ENCODE measurements around the gene CDC37. TPM values are rescaled to one million over a fixed set of nuclear protein-coding genes. Genes with fewer than 3 reads are reported as not detected.

The CDC37 gene
- total and polyA plus RNA-seq, 2 of the 4 experiments (the other 2 are of a cell fraction) = 209 to 650 TPM

- no peak overlapping the region for H4K91ac ChIP-seq (ENCODE audit: insufficient read depth, low read depth, low read length)
- H3K4me2 ChIP-seq (ENCODE audit: low read depth, low read length) = no peak overlapping the region
- dilution Hi-C loops (cut with HindIII; ENCODE audit: low sequenced_read_pairs, unreplicated experiment) (no loop called here), intact Hi-C loops (cut with micrococcal nuclease) (no loop called here), in situ Hi-C loops (cut with MboI; ENCODE audit: low sequenced_read_pairs) (no loop called here)
- no peaks in the 10 kb centered on the region for H3K4me1 ChIP-seq (ENCODE audit: control insufficient read depth, insufficient read depth, low read length)
- H3K79me1 ChIP-seq (ENCODE audit: low read depth in 1 of 2, low read length in 2 of 2) = peaks cover 8 to 21% of the 10 kb centered on the region in 2 experiments; a peak in 3 of 4 replicates
- no peak overlapping the region for H3K14ac ChIP-seq (replicated peaks; ENCODE audit: low read depth, low read length)
- no TSS peak for BruUV-seq (replicated peaks)
- no peak overlapping the region for H3K27ac ChIP-seq (ENCODE audit: insufficient read depth, low read length)
- H3K4me3 ChIP-seq (ENCODE audit: insufficient read depth, low read depth, low read length) = no peak overlapping the region
- no peak for TF ChIP-seq RAD21 (IDR thresholded peaks at IDR 0.05; ENCODE audit: low read length)
- TF ChIP-seq SMC3 (IDR thresholded peaks at IDR 0.05; ENCODE audit: low read depth, low read length) = no peak
- TF ChIP-seq MAZ (IDR thresholded peaks at IDR 0.05; ENCODE audit: borderline replicate concordance, low read depth, low read length) = no peak
- no peak for TF ChIP-seq CTCF (conservative IDR thresholded peaks at IDR 0.05; ENCODE audit: low read depth, low read length)
- TF ChIP-seq MXI1 (IDR thresholded peaks at IDR 0.05; ENCODE audit: borderline replicate concordance, low read depth, low read length) = no peak
- no peak for TF ChIP-seq ELK1 (IDR thresholded peaks at IDR 0.05; ENCODE audit: borderline replicate concordance, low read depth, low read length)
- no peak for TF ChIP-seq BHLHE40 (IDR thresholded peaks at IDR 0.05; ENCODE audit: low read depth, low read length)
- no peak for TF ChIP-seq CEBPB (IDR thresholded peaks at IDR 0.05; ENCODE audit: low read depth, low read length)
- TF ChIP-seq POLR2A (IDR thresholded peaks at IDR 0.05; ENCODE audit: low read depth, low read length) = no peak
- TF ChIP-seq NFE2L2 (IDR thresholded peaks at IDR 0.05; ENCODE audit: low read depth, low read length) = no peak
- no peak for TF ChIP-seq RCOR1 (IDR thresholded peaks at IDR 0.05; ENCODE audit: insufficient replicate concordance, low read length)
- TF ChIP-seq RFX5 (IDR thresholded peaks at IDR 0.05; ENCODE audit: low read depth, low read length) = no peak
- no peak for TF ChIP-seq USF2 (IDR thresholded peaks at IDR 0.05; ENCODE audit: low read depth, low read length)
- no peak for TF ChIP-seq FOS (IDR thresholded peaks at IDR 0.05; ENCODE audit: low read depth, low read length)
- no peak for TF ChIP-seq CHD1 (IDR thresholded peaks at IDR 0.05; ENCODE audit: low read depth, low read length)
- no peak for TF ChIP-seq MAFK (IDR thresholded peaks at IDR 0.05; ENCODE audit: low read depth, low read length)
- H3K36me3 ChIP-seq (ENCODE audit: control insufficient read depth, insufficient read depth, low read length) = peaks cover 3% of the 10 kb centered on the region
- no peak overlapping the region for H2BK20ac ChIP-seq (ENCODE audit: low read depth, low read length)
- H3K56ac ChIP-seq (ENCODE audit: extremely low read depth, insufficient read depth, low read length) = no peak overlapping the region
- ATAC-seq (ENCODE audit: low read depth) (no peak), DNase-seq (no peak)
- H2AFZ ChIP-seq (replicated peaks; ENCODE audit: low read length, poor library complexity) = no peak overlapping the region
- no peak overlapping the region for H2BK5ac ChIP-seq (ENCODE audit: low read depth, low read length, poor library complexity, severe bottlenecking)
- H2AK9ac ChIP-seq (replicated peaks; ENCODE audit: low read depth, low read length, poor library complexity) = no peak overlapping the region
- H4K20me1 ChIP-seq (ENCODE audit: insufficient read depth, low read length) = no peaks in the 10 kb centered on the region; the same call in 1 of the 2 replicates
- no CpG with 5 or more reads among the region's 3 CpGs for WGBS, 2 experiments (ENCODE audit: extremely low coverage in 2 of 2, insufficient read length in 1 of 2)
- ChIA-PET POLR2A (ENCODE audit: unreplicated experiment) (no interaction called here), CTCF (no interaction called here)
- H3K18ac ChIP-seq (ENCODE audit: low read depth, low read length) = no peak overlapping the region
- no peaks in the 10 kb centered on the region for H3K27me3 ChIP-seq (ENCODE audit: control insufficient read depth, insufficient read depth, low read length)
- H3K9me3 ChIP-seq (ENCODE audit: control insufficient read depth, insufficient read depth, low read length) = no peaks in the 10 kb centered on the region
- no peak overlapping the region for H2BK15ac ChIP-seq (ENCODE audit: low read depth, low read length)
- H3K9me1 ChIP-seq (ENCODE audit: insufficient read depth, low read length) = no peaks in the 10 kb centered on the region
- no peak overlapping the region for H2BK120ac ChIP-seq (ENCODE audit: low read depth, low read length)
- H4K5ac ChIP-seq (ENCODE audit: low read depth, low read length) = no peak overlapping the region
- no peak overlapping the region for H2AK5ac ChIP-seq (ENCODE audit: low read depth, low read length)
- no peak overlapping the region for H3K9ac ChIP-seq (ENCODE audit: low read depth, low read length)
- no peak overlapping the region for H4K8ac ChIP-seq (ENCODE audit: low read depth in 2 of 2, low read length in 2 of 2)
- H3K23ac ChIP-seq (ENCODE audit: low read depth, low read length) = no peak overlapping the region
- H3K4ac ChIP-seq (ENCODE audit: low read depth, low read length) = no peak overlapping the region
Observed at GRCh38 chr19:10442698-10443097, 39.4 kb upstream of the CDC37 start.

All from IMR-90 (cell line).